NOMO-1 (cell line): ENCODE data around the gene SHPK.

ENCODE experiments used
- DNase-seq, 2 experiments: peaks; one replicate each; lab custom pipeline; 2025; ENCODE audit not compliant: unreplicated experiment in 2 of 2; lab: John Stamatoyannopoulos, UW

SHPK gene

DNA sequence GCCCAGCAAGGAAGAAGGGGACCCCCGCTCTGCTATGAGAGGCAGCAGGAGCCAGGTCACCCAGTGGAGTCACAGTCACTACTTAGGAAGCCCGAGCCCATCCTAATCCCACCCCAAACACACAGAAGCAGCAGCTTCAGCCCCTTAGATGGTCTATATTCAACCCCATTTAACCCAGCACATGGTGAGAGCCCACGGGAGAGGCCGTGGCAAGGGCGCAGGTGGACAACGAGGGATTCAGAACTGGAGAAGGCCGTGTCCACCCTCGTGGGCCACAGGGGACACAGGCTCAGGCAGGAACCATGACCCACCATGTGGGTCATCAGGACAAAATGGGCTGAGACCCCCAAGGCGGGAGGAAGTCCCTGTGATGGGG is 76.8 kb downstream of the SHPK start:
- DNase-seq = no peak

DNA sequence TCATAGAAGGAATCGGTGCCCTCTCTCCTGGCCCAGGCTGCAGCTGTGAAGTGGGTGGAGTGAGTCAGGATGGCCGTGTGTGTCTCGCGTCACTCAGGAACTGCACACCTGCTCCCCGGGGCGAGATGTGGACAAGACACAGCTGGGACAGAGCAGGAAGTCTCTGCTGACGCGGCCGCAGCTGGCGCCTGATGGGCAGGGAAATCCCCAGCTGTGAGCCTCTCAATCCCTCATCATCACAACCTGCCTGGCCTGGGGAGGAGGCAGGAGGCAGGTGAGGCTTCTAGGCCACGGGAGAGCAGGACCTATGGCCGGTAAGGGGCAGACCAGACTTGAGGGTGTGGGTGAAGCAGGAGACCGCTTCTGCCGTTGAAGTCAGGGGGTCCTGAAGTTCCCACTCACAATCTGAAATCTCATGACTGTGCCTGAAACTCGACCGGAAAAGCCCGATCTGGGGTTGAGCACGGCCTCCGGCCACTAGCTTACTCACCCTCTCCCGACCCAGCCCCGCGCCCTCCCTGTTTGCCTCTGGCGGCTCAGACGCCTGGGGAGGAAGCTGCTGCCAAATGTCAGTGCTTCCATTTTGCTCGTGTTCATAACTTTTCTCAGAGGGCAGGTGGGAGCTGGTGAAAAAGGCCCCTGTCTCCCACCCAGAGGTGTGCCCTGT is 77.3 kb downstream of the SHPK start:
- DNase-seq = no peak
